Activated CD4-positive, alpha-beta memory T cell treated with anti-CD3 and anti-CD28 coated beads, Interleukin-2, amount 10 ng/mL, durations not matched to agents 7 days and 5 days (primary cell): ENCODE data around the gene SPTLC2. TPM values are rescaled to one million over a fixed set of nuclear protein-coding genes. Genes with fewer than 3 reads are reported as not detected.

Experiments used
- CTCF ChIA-PET: fragments of 350-600 bp; sonication (Branson Sonifier 250); formaldehyde crosslinking; loops from one replicate; lab custom pipeline; 2021; ENCODE audit warnings: antibody characterized with exemption, inconsistent platforms; lab: Charles Lee
- POLR2A ChIA-PET: fragments of 350-600 bp; sonication (Branson Sonifier 250); formaldehyde crosslinking; loops from one replicate; lab custom pipeline; 2021; ENCODE audit warnings: antibody characterized with exemption; lab: Charles Lee
- DNase-seq: peaks from one replicate; pipeline ENCODE4 v3.0.0-alpha.2; 2020
- H3K27ac Mint-ChIP-seq: one replicate; pipeline ENCODE4 v1.8.0; 2021; ENCODE audit warnings: mild to moderate bottlenecking, mixed read lengths
- H3K27me3 Mint-ChIP-seq: one replicate; pipeline ENCODE4 v1.8.0; 2021; ENCODE audit warnings: mixed read lengths
- H3K36me3 Mint-ChIP-seq: one replicate; pipeline ENCODE4 v1.8.0; 2021; ENCODE audit warnings: low read depth, mixed read lengths
- H3K4me1 Mint-ChIP-seq: one replicate; pipeline ENCODE4 v1.8.0; 2021; ENCODE audit warnings: mixed read lengths
- H3K4me3 Mint-ChIP-seq: one replicate; pipeline ENCODE4 v1.8.0; 2021; ENCODE audit warnings: mild to moderate bottlenecking, mixed read lengths
- H3K9me3 Mint-ChIP-seq: one replicate; pipeline ENCODE4 v1.8.0; 2021; ENCODE audit warnings: mixed read lengths
- total RNA-seq, 2 experiments: library from RNA; stranded (reverse); gene quantifications; one replicate each; pipeline ENCODE4 v1.2.3, GENCODE V29; 2021

SPTLC2 gene
- total RNA-seq, 2 experiments from 2014 or later, result 40.6 to 43.2 TPM

DNA sequence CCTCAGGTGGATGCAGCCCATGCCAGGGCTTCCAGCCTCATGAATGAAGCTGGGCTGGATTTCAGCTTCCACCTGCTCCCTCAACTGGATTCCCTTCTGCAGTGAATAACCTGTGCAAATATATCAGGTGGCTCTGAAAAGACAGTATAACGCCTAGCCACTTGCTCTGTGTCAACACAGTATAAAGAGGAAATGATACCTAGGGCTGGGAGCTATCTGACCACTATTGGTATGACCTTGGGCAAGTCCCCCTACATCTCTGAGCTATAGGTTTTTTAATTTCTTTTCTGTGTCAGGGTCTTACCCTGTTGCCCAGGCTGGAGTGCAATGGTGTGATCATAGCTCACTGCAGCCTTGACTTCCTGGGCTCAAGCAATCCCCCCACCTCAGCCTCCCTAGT, 137.6 kb downstream of the SPTLC2 start:
- no peak for DNase-seq
- no peaks in the 10 kb centered on the region for H3K36me3 Mint-ChIP-seq
- no peak overlapping the region for H3K27ac Mint-ChIP-seq
- ChIA-PET CTCF (interaction anchor here (0.6 to 1.6 kb wide), 2 partner anchors 20 to 1424 kb away, joined by 3 to 4 read pairs; no protein-coding TSS in a partner anchor), POLR2A (no interaction called here)
- H3K4me3 Mint-ChIP-seq, result no peak overlapping the region
- no peaks in the 10 kb centered on the region for H3K27me3 Mint-ChIP-seq
- H3K9me3 Mint-ChIP-seq, result no peaks in the 10 kb centered on the region
- H3K4me1 Mint-ChIP-seq, result no peaks in the 10 kb centered on the region

DNA sequence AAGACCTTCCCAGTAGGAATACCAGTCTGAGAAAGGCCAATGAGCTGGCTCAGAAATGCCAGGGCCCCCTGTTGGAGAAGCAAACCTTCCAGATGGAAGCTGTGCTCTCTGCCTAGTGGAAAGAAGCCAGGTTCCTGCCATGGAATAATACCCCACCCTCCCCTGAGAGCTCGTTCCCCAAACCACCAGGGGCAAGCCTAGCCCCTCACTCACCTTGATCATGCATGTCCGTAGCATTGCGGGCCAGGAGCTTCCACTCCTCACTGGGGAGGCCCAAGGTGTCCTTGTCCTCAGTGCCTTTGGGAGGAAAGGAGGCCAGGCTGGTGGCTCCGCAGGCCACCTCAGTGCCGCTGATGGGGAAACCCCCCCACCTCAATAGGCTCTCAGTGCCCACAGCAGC, 138.4 kb downstream of the SPTLC2 start:
- DNase-seq, result no peak
- Mint-ChIP-seq H3K27me3 (no peaks in the 10 kb centered on the region), H3K36me3 (no peaks in the 10 kb centered on the region), H3K4me3 (no peak overlapping the region), H3K9me3 (no peaks in the 10 kb centered on the region), H3K27ac (no peak overlapping the region), H3K4me1 (no peaks in the 10 kb centered on the region)
- CTCF ChIA-PET, result interaction anchor here (1.6 kb wide), 1 partner anchor 19 kb away, joined by 4 read pairs; no protein-coding TSS in a partner anchor
- POLR2A ChIA-PET, result no interaction called here

DNA sequence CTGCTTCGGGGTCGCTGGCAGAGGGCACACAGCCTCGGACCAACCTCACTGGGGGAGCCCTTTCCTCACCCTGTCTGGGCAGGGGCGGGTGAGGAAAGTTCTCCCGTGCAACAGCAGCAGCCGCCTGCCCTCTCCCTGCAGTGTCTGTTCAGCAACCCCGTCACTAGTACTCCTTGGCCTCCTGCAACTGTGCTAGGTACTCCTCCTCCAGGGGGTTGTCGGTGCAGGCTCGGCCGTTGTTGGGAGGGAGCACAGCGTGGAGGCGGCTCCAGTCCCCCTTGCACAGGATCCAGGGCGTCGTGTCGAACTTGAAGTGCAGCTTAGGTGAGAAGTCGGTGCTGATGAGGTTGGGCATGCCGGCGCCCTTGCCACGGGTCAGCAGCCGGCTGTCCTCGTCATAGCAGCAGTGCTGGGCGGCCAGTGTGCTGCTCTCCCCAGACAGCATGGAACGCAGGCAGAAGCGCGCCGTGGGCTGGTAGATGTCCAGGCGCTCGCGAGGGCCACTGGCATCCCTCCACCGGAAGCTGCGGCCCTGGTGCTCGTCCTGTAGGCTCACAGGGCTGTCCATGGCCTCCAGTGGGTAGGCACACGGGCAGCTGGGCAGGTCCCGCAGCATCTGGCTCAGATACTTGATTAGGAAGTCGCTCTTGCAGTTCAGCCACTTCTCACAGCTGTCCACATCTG, 140.9 kb downstream of the SPTLC2 start:
- H3K27me3 Mint-ChIP-seq, result no peaks in the 10 kb centered on the region
- H3K4me3 Mint-ChIP-seq, result no peak overlapping the region
- H3K36me3 Mint-ChIP-seq, result no peaks in the 10 kb centered on the region
- no peak for DNase-seq
- H3K4me1 Mint-ChIP-seq, result no peaks in the 10 kb centered on the region
- no peaks in the 10 kb centered on the region for H3K9me3 Mint-ChIP-seq
- POLR2A ChIA-PET, result no interaction called here
- H3K27ac Mint-ChIP-seq, result no peak overlapping the region
- CTCF ChIA-PET, result no interaction called here

DNA sequence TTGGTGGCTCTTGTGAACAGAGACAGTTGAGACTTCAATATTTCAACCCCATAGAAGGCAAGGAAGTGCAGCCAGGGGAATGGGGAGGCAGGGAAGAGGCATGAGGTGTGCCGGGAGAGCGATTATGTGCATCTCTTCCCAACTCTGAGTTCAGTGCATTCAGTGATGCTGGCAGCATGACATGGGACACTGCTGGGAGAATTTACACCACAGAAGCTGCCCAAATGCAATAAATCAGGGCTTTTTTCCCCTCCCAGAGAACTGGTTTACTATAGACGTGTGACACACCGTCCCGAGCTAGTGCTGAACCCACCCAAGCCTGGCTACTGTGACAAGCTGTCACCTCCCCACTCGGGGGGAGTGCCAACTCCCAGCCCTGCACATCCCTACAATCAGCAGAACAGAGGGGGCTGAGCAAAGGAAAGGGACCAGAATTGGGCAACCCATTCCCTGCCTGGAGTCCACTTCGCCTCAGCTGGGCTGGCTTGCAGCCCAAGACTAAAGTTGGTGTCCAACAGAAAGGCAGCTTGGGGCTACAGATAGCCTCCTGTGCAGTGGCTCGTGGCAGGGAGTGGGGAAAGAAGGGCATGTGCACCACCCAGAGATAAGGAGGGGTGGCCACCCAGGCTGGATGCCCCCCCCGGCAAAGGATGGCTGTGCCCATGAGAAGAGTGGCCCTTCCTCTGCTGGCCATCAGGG, 141.8 kb downstream of the SPTLC2 start:
- Mint-ChIP-seq H3K9me3 (no peaks in the 10 kb centered on the region), H3K36me3 (peaks cover 2% of the 10 kb centered on the region), H3K27ac (no peak overlapping the region), H3K4me1 (no peaks in the 10 kb centered on the region), H3K4me3 (no peak overlapping the region), H3K27me3 (no peaks in the 10 kb centered on the region)
- no peak for DNase-seq
- CTCF ChIA-PET, result no interaction called here
- POLR2A ChIA-PET, result interaction anchor here (1.4 kb wide), 1 partner anchor 17 kb away, joined by 3 read pairs; the partner anchor contains the start of genes AHSA1 and VIPAS39

DNA sequence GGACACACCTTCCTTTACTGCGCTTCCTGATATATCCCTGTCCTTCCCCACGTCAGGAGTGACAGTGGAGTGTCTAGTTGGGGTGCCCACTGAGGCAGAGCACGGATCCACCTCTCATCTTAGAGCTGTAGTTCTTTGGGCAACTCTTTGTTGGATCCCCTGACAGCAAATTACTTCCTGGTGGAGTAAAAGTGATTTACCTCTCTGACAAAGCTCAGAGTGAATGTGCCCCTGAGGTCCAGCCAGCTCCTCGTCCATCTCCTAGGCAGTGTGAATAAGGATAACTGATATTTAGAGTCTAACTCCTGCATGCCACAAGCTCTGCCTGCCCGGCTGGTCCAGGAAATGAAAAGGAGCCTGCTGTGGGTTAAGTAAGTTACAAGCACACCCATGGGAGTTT, 142.5 kb downstream of the SPTLC2 start:
- Mint-ChIP-seq H3K27me3 (no peaks in the 10 kb centered on the region), H3K27ac (no peak overlapping the region), H3K4me1 (no peaks in the 10 kb centered on the region), H3K9me3 (no peaks in the 10 kb centered on the region), H3K36me3 (peaks cover 9% of the 10 kb centered on the region), H3K4me3 (no peak overlapping the region)
- CTCF ChIA-PET, result no interaction called here
- POLR2A ChIA-PET, result interaction anchor here (1.4 kb wide), 1 partner anchor 16 kb away, joined by 3 read pairs; the partner anchor contains the start of genes AHSA1 and VIPAS39
- DNase-seq, result no peak

DNA sequence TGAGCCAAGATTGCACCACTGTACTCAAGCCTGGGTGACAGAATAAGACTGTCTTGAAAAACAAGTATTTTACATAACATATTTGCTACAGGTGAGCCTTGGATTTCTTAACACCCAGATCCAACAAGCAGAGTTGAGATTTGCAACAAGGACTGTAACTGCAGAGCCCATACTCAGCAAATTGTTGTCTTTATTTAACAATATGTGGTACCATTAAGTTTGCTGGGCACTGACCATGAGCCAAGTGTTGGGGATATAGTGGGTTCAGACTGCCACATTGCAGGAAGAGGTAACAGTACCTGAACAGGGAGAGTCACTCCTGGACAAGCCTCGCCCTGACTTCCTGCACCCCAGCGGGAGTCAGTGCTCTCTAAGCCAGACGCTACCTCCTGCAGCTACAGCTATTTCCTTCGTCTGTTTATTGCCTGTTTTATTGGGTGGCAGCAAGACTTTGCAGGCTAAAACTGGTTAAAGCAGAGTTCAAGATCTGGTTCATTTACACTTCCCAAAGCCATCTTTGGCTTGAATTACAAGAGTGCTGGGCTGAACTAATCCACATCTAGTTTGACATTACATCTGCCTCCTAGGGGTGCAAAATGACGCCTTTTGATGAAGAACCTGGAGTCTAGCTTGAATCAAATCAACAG, 146.1 kb downstream of the SPTLC2 start:
- no peaks in the 10 kb centered on the region for H3K4me1 Mint-ChIP-seq

DNA sequence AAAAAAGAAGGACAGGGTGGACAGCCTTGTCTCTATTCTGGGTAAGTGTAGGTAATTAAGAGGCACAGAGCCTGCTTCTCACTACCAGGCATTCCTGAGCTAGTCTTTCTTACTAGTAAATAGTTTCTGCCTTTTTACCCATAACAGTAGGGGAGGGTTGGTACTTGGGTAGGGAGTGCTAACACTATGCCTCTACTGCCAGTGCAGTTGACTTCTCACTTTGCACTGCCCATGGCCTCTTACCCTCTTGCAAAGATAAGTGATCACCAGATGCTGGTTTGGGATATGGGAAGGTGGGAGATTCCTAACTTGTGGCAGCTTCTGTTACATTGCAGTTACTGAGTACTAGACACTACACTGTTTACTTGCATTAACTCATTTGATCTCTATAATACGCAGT, 146.9 kb downstream of the SPTLC2 start:
- DNase-seq, result no peak
- CTCF ChIA-PET, result interaction anchor here (0.6 to 1.4 kb wide), 3 partner anchors 78 to 154 kb away, joined by 3 to 7 read pairs (median 4); no protein-coding TSS in a partner anchor

More for the DNA sequence above, 146.1 kb downstream of the SPTLC2 start:
- ChIA-PET CTCF (no interaction called here), POLR2A (no interaction called here)
- peaks cover 34% of the 10 kb centered on the region for H3K36me3 Mint-ChIP-seq
- no peak overlapping the region for H3K4me3 Mint-ChIP-seq
- no peaks in the 10 kb centered on the region for H3K9me3 Mint-ChIP-seq
- H3K27me3 Mint-ChIP-seq, result no peaks in the 10 kb centered on the region
- no peak for DNase-seq
- no peak overlapping the region for H3K27ac Mint-ChIP-seq

DNA sequence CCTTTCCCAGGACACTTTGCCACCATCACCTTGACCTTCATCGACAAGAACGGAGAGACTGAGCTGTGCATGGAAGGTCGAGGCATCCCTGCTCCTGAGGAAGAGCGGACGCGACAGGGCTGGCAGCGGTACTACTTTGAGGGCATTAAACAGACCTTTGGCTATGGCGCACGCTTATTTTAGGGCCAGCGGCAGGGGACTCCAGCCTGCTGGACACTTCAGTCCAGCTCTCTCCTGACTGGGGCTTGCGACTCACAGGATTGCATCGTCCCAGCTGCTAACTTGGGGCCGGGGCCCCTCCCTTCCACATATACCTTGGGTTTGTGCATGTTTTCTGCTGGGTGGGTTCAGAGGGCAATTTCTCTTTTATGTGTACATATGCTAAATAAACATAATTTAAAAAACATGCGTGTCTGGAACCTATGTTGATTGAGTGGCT, 147.4 kb downstream of the SPTLC2 start:
- Mint-ChIP-seq H3K27me3 (no peaks in the 10 kb centered on the region), H3K36me3 (peaks cover 45% of the 10 kb centered on the region), H3K27ac (no peak overlapping the region), H3K9me3 (no peaks in the 10 kb centered on the region), H3K4me1 (no peaks in the 10 kb centered on the region), H3K4me3 (no peak overlapping the region)
- ChIA-PET POLR2A (no interaction called here), CTCF (interaction anchor here (0.6 to 1.4 kb wide), 3 partner anchors 79 to 154 kb away, joined by 3 to 7 read pairs (median 4); no protein-coding TSS in a partner anchor)
- no peak for DNase-seq

More for the DNA sequence above, 146.9 kb downstream of the SPTLC2 start:
- no peak overlapping the region for H3K4me3 Mint-ChIP-seq
- POLR2A ChIA-PET, result no interaction called here
- H3K36me3 Mint-ChIP-seq, result peaks cover 42% of the 10 kb centered on the region
- H3K27ac Mint-ChIP-seq, result no peak overlapping the region
- H3K4me1 Mint-ChIP-seq, result no peaks in the 10 kb centered on the region
- H3K27me3 Mint-ChIP-seq, result no peaks in the 10 kb centered on the region
- no peaks in the 10 kb centered on the region for H3K9me3 Mint-ChIP-seq

DNA sequence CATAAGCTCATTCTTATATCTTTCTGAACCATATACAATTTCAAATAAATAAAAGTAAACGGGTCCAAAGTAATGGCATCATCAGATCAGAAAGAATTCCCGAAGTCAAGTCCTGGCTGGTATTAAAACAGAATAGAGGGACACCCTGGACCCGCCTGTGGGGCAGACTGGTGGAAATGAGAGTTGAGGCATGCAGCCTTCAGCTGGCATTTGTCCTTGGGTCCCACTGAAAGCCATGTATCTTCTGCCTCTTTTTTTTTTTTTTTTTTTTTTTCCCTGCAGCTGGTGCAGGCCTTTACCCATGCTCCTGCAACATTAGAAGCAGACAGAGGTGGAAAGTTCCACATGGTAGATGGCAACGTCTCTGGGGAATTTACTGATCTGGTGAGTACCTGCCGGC, 148.6 kb downstream of the SPTLC2 start:
- Mint-ChIP-seq H3K27ac (no peak overlapping the region), H3K4me3 (no peak overlapping the region), H3K4me1 (no peaks in the 10 kb centered on the region), H3K27me3 (no peaks in the 10 kb centered on the region), H3K9me3 (no peaks in the 10 kb centered on the region), H3K36me3 (peaks cover 50% of the 10 kb centered on the region)
- POLR2A ChIA-PET, result interaction anchor here (1.7 kb wide), 1 partner anchor 9 kb away, joined by 5 read pairs; no protein-coding TSS in a partner anchor
- no peak for DNase-seq
- CTCF ChIA-PET, result interaction anchor here (1.0 kb wide), 1 partner anchor 8 kb away, joined by 3 read pairs; no protein-coding TSS in a partner anchor

DNA sequence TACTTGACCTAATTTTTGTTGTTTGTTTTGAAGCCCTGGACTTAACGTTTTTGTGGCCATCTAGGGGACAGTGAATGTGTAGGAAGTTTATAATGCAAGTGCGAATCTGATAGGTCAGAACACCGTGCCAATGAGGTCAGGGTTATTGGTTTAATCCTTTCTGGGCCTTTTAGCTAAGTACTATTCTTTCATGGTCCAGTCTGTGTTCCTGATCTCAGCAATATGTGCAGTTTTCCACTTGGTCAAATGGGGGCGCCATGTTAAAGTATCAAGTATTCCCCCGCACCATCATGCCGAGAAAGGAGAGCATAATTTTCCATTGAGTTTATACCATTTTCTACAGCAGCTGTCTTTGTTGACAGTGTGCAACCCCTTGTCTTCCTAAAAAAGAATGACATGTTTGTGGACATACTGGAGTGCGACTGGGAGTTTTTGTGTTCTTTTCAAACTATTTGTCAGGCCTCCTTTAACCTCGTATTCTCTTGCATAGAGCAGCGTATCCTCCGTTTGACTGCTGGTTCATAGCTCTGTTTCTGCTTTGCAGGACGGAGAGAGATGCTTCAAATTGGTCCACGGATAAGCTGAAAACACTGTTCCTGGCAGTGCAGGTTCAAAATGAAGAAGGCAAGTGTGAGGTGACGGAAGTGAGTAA, 157.2 kb downstream of the SPTLC2 start:
- Mint-ChIP-seq H3K27me3 (no peaks in the 10 kb centered on the region), H3K4me3 (peak overlapping the region; percentile 100), H3K36me3 (peaks cover 40% of the 10 kb centered on the region), H3K27ac (peak overlapping the region; percentile 99), H3K4me1 (peaks cover 34% of the 10 kb centered on the region), H3K9me3 (no peaks in the 10 kb centered on the region)
- DNase-seq, result peak; percentile 73
- CTCF ChIA-PET, result interaction anchor here (0.7 to 2.9 kb wide), 27 partner anchors 9 to 386 kb away, joined by 3 to 22 read pairs (median 4); partner anchors contain the start of genes ALKBH1, GSTZ1, SAMD15 and SLIRP
- POLR2A ChIA-PET, result interaction anchor here (0.5 to 3.9 kb wide), 9 partner anchors 8 to 341 kb away, joined by 3 to 26 read pairs (median 6); partner anchors contain the start of genes ADCK1, ALKBH1, GSTZ1 and POMT2

DNA sequence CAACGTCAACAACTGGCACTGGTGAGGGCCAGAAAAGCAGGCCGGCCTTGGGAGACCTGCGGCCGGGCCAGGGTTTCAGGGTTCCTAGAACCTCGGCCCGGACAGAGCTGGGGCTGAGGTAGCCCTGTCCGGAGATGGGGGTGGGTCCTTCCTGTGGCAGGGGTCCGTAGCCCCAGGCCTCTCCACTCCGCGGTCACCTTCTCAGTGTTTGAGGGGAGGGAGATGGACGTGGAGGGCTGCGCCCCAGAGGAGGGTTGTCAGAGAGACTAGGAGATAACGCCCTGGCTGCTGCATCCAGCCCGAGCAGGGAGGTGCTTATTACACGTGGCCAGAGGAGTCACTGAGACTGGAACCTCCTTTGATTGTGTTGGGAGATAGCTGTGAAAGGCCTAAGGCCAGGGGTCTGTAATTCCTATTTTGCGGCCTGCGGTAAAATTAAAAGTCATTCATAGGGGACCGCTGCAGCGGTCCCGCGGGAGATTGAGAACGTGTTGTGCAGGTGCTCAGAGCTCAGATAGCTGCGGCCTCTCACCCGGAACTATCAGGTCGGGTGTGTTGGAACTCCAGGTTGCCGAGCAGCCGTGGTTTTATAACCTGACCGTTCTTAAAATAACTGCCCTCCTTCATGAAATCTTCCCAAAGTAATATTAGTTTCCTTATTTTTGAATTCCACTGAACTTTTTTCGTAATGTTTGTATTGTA, 158.0 kb downstream of the SPTLC2 start:
- Mint-ChIP-seq H3K27me3 (no peaks in the 10 kb centered on the region), H3K9me3 (no peaks in the 10 kb centered on the region), H3K4me3 (peak overlapping the region; percentile 100), H3K36me3 (peaks cover 37% of the 10 kb centered on the region), H3K27ac (peak overlapping the region; percentile 99), H3K4me1 (peaks cover 34% of the 10 kb centered on the region)
- ChIA-PET CTCF (interaction anchor here (0.7 to 2.9 kb wide), 22 partner anchors 12 to 386 kb away, joined by 3 to 22 read pairs (median 5); partner anchors contain the start of genes ALKBH1, SAMD15, SLIRP and TMED8), POLR2A (interaction anchor here (0.5 to 3.9 kb wide), 10 partner anchors 9 to 342 kb away, joined by 3 to 26 read pairs (median 6); partner anchors contain the start of genes ADCK1, ALKBH1, GSTZ1 and POMT2)
- DNase-seq, result peak; percentile 53
